Cardiac fibroblast (primary cell): ENCODE measurements around the gene FBN1.

Experiments
- DNase-seq, 2 donors: peaks; one replicate each; pipeline versions ENCODE4 v3.0.0 to v3.0.0-alpha.2; 2010; ENCODE audit warnings: low read depth in 2 of 2
- H3K4me3 ChIP-seq, 2 donors: replicated peaks in 1 of 2; 1 replicate in 1 of 2; 2 replicates in 1 of 2; pipeline ENCODE4 v1.5.1; 2011; ENCODE audit warnings: low read depth in 2 of 2, low read length in 2 of 2, mild to moderate bottlenecking in 2 of 2, moderate library complexity in 1 of 2
- CTCF ChIP-seq: IDR thresholded peaks from one replicate; pipeline ENCODE4 v1.5.1; 2011; ENCODE audit warnings: low read depth, mild to moderate bottlenecking, low read length, inconsistent platforms

The FBN1 gene

GRCh38 chr15:48555241-48555881 lies 90.1 kb downstream of the FBN1 start:
- TF ChIP-seq CTCF = no peak
- no peak overlapping the region for H3K4me3 ChIP-seq
- DNase-seq = peak; percentile 65 to 93

DNA sequence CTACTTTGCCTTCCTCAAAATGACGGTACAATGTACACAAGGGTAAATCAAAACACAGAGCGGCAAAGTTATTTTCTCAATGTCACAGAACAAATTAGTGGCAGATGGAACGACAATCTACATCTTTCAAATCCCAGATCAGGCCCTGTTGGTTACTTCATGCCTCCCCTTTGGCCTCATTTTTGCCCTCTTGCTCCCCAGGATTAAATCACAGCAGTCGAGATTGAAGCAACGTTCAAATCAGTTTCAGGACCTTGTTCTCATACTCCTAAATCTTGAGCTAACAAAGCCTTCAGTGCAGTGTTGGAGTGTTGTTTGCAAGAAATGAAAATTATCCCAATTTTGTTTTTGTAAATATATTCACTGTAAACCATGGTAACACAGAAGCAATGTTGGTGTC lies 91.4 kb downstream of the FBN1 start:
- TF ChIP-seq CTCF = no peak
- H3K4me3 ChIP-seq = no peak overlapping the region
- DNase-seq = no peak

DNA sequence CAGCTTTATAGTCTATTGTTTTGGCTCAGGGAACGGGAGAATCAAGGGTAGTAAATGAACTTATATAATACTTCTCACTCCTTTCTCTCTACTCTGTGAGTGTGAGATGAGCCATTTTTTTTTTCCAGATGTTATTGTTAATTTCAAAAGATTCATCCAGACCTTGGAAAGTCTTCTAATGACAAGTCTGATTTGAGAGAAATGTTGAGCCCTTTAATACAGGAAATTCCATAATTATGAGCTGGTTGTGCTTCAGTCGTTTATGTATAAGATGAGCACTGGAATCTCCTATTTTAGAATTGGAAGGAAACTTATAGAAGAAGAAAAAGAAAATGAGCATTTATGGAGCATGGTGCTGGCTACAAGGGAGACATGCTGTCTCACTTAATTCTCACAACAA lies 92.0 kb downstream of the FBN1 start:
- H3K4me3 ChIP-seq = no peak overlapping the region
- no peak for TF ChIP-seq CTCF
- peak; percentile 55 to 66 for DNase-seq

DNA sequence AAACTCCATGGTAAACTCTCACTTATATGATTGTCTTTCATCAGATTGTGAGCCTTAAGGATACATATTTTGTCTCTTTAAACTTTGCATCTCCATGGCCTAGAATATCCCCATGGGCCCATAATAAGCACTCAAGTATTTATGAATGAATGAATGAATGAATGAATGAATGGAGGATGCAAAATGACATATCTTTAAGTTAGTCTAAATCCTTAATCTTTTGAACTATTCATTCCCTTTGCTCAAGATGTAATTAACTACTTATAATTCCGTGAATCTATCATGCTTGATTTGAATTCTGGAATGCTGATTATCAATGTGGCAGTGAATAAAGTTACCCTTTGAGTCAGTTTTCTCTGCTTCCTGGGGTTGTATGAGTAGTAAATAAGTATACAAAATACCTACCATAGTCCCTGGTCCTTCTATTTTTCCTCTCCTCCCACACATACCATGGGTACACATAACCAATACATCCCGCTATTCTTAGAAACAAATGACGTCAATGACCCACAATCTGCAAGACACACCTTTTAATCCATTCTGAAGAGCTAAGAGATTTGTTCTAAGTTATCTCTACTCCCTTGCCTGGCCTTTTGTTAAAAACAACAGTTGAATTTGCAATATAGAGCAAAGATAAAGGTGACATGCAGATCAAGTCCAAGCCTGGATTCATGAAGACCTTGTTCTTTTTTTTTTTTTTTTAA lies 94.5 kb downstream of the FBN1 start:
- TF ChIP-seq CTCF = no peak
- DNase-seq = peak; percentile 44 to 81
- H3K4me3 ChIP-seq = no peak overlapping the region

- DNase-seq = no peak
- TF ChIP-seq CTCF = no peak
- no peak overlapping the region for H3K4me3 ChIP-seq
Observed at GRCh38 chr15:48548455-48548854, 97.1 kb downstream of the FBN1 start.

DNA sequence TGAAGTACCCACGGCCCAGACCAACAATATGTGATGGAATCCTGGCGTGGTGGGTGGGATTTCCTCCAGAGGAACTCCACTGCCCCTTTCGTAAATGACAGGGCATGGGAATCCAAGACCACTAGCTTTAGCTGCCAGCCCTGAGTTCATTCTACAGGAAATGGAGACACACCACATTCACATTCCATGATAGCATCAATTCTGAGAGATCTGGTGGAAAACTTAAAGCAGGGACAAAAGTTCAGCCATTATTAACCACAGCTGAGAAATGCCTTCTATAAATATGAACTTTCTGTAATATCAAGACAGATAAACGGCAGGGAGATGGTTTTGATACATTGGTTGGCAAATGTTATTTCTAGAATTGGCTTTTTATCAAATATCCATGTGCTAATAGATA lies 98.2 kb downstream of the FBN1 start:
- no peak for TF ChIP-seq CTCF
- DNase-seq = peak; percentile 67 to 79
- H3K4me3 ChIP-seq = no peak overlapping the region

- H3K4me3 ChIP-seq = no peak overlapping the region
- TF ChIP-seq CTCF = no peak
- DNase-seq = no peak
Observed at GRCh38 chr15:48546296-48546695, 99.2 kb downstream of the FBN1 start.
